HepG2 (cell line): ENCODE measurements around the gene BTAF1. TPM values are rescaled to one million over a fixed set of nuclear protein-coding genes. Genes with fewer than 3 reads are reported as not detected.

ENCODE experiments used
- ATAC-seq: fragments of 200-7000 bp; cut with Tn5 transposase; 3 replicates; pipeline ENCODE4 v1.9.1; 2020; ENCODE audit warnings: mild to moderate bottlenecking, moderate library complexity
- BruUV-seq: library from RNA; stranded (reverse); fragments of 400-500 nt; replicated peaks from 2 replicates; lab custom pipeline; 2021; lab: Mats Ljungman, UMichigan
- CTCF ChIA-PET: fragments of 300-600 bp; formaldehyde crosslinking; extraction: SDS; loops from one replicate; lab custom pipeline; 2021; ENCODE audit warnings: low total read pairs, inconsistent platforms, low intra/inter-chr PET ratio; lab: Yijun Ruan, JAX
- POLR2A ChIA-PET: fragments of 350-600 bp; sonication (Branson Sonifier 250); formaldehyde crosslinking; loops from one replicate; lab custom pipeline; 2020; ENCODE audit warnings: antibody characterized with exemption, inconsistent platforms; lab: Yijun Ruan, JAX
- DNase-seq: peaks from one replicate; pipeline ENCODE4 v3.0.0-alpha.2; 2015; ENCODE audit warnings: low spot score
- FAIRE-seq: peaks from 3 replicates; lab custom pipeline; 2011; peaks lifted over from hg19 to GRCh38; lab: Jason Lieb, UNC
- H2AFZ ChIP-seq: one replicate; pipeline ENCODE4 v1.6.1; 2011; ENCODE audit warnings: low read length, inconsistent platforms
- H3K27ac ChIP-seq: fragments of 300-600 bp; 3 replicates; pipeline ENCODE4 v1.8.0; 2011; ENCODE audit warnings: mixed run types, mild to moderate bottlenecking, mixed read lengths, low read length, inconsistent platforms; ENCODE audit not compliant: insufficient read depth; ENCODE audit errors: extremely low read length
- H3K27me3 ChIP-seq, 2 experiments: fragments of 200-600 bp in 1 of 2; 2 replicates in 1 of 2; 3 replicates in 1 of 2; pipeline versions ENCODE4 v1.6.0 to v1.8.0; 2011; ENCODE audit warnings: low read length in 2 of 2, mild to moderate bottlenecking in 2 of 2, moderate library complexity in 2 of 2, inconsistent platforms in 1 of 2; ENCODE audit not compliant: insufficient read depth in 2 of 2, control insufficient read depth in 1 of 2
- H3K36me3 ChIP-seq, 2 experiments: fragments of 200-600 bp in 1 of 2; replicated peaks in 1 of 2; 2 replicates in 1 of 2; 3 replicates in 1 of 2; pipeline versions ENCODE4 v1.5.1 to v1.8.0; 2011; ENCODE audit warnings: low read length in 2 of 2, inconsistent platforms in 1 of 2; ENCODE audit not compliant: insufficient read depth in 2 of 2, control insufficient read depth in 1 of 2
- H3K4me1 ChIP-seq: 2 replicates; pipeline ENCODE4 v1.5.1; 2012; ENCODE audit warnings: low read length, inconsistent platforms; ENCODE audit not compliant: insufficient read depth
- H3K4me2 ChIP-seq: 2 replicates; pipeline ENCODE4 v1.6.0; 2011; ENCODE audit warnings: low read depth, low read length, inconsistent platforms
- H3K4me3 ChIP-seq, 3 experiments: fragments of 200-600 bp in 1 of 3; sonication (generic), shearing (Covaris generic) in 1 of 3; replicated peaks in 1 of 3; 2 replicates each; pipeline ENCODE4 v1.5.1; 2011 to 2016; ENCODE audit warnings: low read length in 3 of 3, inconsistent platforms in 2 of 3, low read depth in 2 of 3, mild to moderate bottlenecking in 2 of 3, control low read depth in 1 of 3, mixed read lengths in 1 of 3; ENCODE audit not compliant: insufficient read depth in 1 of 3
- H3K79me2 ChIP-seq: one replicate; pipeline ENCODE4 v1.6.1; 2011; ENCODE audit warnings: low read length, inconsistent platforms; ENCODE audit not compliant: insufficient read depth
- H3K9ac ChIP-seq: 2 replicates; pipeline ENCODE4 v1.6.0; 2011; ENCODE audit warnings: mild to moderate bottlenecking, low read depth, low read length, inconsistent platforms; ENCODE audit not compliant: insufficient read depth
- H3K9me3 ChIP-seq: 2 replicates; pipeline ENCODE4 v1.5.1; 2012; ENCODE audit warnings: mild to moderate bottlenecking, low read length
- H4K20me1 ChIP-seq: 2 replicates; pipeline ENCODE4 v1.6.0; 2011; ENCODE audit warnings: inconsistent platforms, mild to moderate bottlenecking, low read length, moderate library complexity; ENCODE audit not compliant: insufficient read depth
- CEBPB ChIP-seq: IDR thresholded peaks from 2 replicates; pipeline ENCODE4 v1.6.1; 2011; ENCODE audit warnings: low read depth, low read length, improper control_type of control experiment, borderline replicate concordance
- FOSL2 ChIP-seq: sonication (generic); formaldehyde crosslinking; IDR thresholded peaks from 2 replicates; pipeline ENCODE4 v1.4.0; 2020; ENCODE audit warnings: missing genetic modification reagents
- JUN ChIP-seq: sonication (generic); formaldehyde crosslinking; IDR thresholded peaks from 2 replicates; pipeline ENCODE4 v1.4.0; 2020; ENCODE audit warnings: mild to moderate bottlenecking, missing genetic modification reagents
- SRSF4 ChIP-seq: fragments of 200-400 bp; formaldehyde crosslinking; IDR thresholded peaks from one replicate; pipeline ENCODE4 v1.6.1; 2018; ENCODE audit warnings: mild to moderate bottlenecking, low read depth, low read length, moderate library complexity; ENCODE audit not compliant: poor library complexity, severe bottlenecking
- ZBTB21 ChIP-seq: sonication (generic); formaldehyde crosslinking; IDR thresholded peaks from 2 replicates; pipeline ENCODE4 v1.4.0; 2020; ENCODE audit warnings: missing genetic modification reagents
- ZFP36 ChIP-seq: fragments of 150-350 bp; IDR thresholded peaks from 2 replicates; pipeline ENCODE4 v1.6.1; 2018; ENCODE audit warnings: borderline replicate concordance, low read length, low read depth; ENCODE audit not compliant: partially characterized antibody
- ZFYVE20 ChIP-seq: sonication (generic); formaldehyde crosslinking; IDR thresholded peaks from 2 replicates; pipeline ENCODE4 v1.8.0; 2023; ENCODE audit warnings: low read depth, mild to moderate bottlenecking, moderate library complexity, missing genetic modification reagents, borderline replicate concordance
- ZNF124 ChIP-seq: sonication (generic); formaldehyde crosslinking; IDR thresholded peaks from 2 replicates; pipeline ENCODE4 v1.4.0; 2020; ENCODE audit warnings: missing genetic modification reagents
- ZNF761 ChIP-seq: sonication (generic); formaldehyde crosslinking; conservative IDR thresholded peaks from 2 replicates; pipeline ENCODE4 v1.4.0; 2020; ENCODE audit warnings: mild to moderate bottlenecking, missing genetic modification reagents
- WGBS: methylation state at CpG from one replicate; pipeline ENCODE4 v1.1.6; 2017; ENCODE audit warnings: low lambda C conversion rate; 5-methylcytosine and 5-hydroxymethylcytosine counted together
- in situ Hi-C: cut with HindIII; loops from 2 replicates; pipeline ENCODE4 v1.10.0; 2017; ENCODE audit warnings: low pct_unique_long_range_greater_than_20kb; ENCODE audit not compliant: extremely low pct_ligation_motif_present
- intact Hi-C: fragments of 100-400 bp; cut with micrococcal nuclease; formaldehyde crosslinking; loops from one replicate; pipeline ENCODE4 v1.10.0; 2022; ENCODE audit not compliant: unreplicated experiment
- polyA plus RNA-seq, 8 experiments: library from polyadenylated mRNA; depleted of rRNA in 3 of 8; stranded (reverse) in 7 of 8; unstranded in 1 of 8; fragments of >200 nt; fragmentation: Illumina TruSeq in 4 of 8; extraction: Trizol in 4 of 8; gene quantifications; 2 replicates each; pipeline versions ENCODE4 v1.2.1 to v1.2.3, GENCODE V29; 2011 to 2016; ENCODE audit warnings: low read depth in 4 of 8, missing spikeins in 1 of 8, mixed read lengths in 1 of 8; ENCODE audit not compliant: insufficient read depth in 1 of 8
- total RNA-seq, 5 experiments: library from RNA; depleted of rRNA; stranded (reverse); fragments of >200 nt; fragmentation: Illumina TruSeq; extraction: Trizol; gene quantifications; 2 replicates each; pipeline ENCODE4 v1.2.3, GENCODE V29; 2016; ENCODE audit warnings: low read depth in 1 of 5

Gene BTAF1
- total and polyA plus RNA-seq, 2 of the 13 experiments (the other 11 are each of a cell fraction or from before 2014, with no cell fraction given) = 38.6 to 54.1 TPM

DNA sequence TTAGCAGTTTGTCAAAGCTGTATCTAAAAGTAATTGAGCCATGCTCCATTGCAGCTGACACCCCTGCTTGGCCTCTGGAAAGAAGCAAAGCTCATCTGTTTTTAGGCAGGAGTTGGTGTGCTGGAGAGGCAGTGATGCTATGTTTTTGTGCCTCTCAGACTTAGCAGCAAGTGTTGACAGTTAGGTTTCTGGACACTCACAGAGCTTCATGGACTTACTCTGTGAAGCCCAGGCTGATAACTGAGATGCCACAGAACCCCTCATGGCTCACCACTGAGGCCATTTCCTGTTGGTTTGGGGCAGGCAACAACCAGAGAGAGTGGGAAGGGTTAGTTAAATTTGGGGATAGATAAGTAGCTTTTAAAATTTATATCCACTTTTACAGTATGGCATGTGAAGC lies 59.8 kb downstream of the BTAF1 start:
- H2AFZ ChIP-seq = no peak overlapping the region
- intact Hi-C loops (no loop called here), in situ Hi-C loops (no loop called here)
- ATAC-seq (no peak), DNase-seq (no peak), FAIRE-seq (no peak)
- no peaks in the 10 kb centered on the region for H3K9me3 ChIP-seq
- ChIA-PET CTCF (no interaction called here), POLR2A (no interaction called here)
- H3K27me3 ChIP-seq = no peaks in the 10 kb centered on the region
- no peak overlapping the region for H3K9ac ChIP-seq
- no peak overlapping the region for H3K4me2 ChIP-seq
- no peaks in the 10 kb centered on the region for H3K79me2 ChIP-seq
- no peaks in the 10 kb centered on the region for H4K20me1 ChIP-seq
- no peak for TF ChIP-seq ZNF124
- TF ChIP-seq ZBTB21 (CRISPR knock-in tag) = no peak
- H3K4me3 ChIP-seq = no peak overlapping the region
- H3K36me3 ChIP-seq = peaks cover 10 to 59% of the 10 kb centered on the region in 2 experiments
- no TSS peak for BruUV-seq
- H3K27ac ChIP-seq = no peak overlapping the region
- H3K4me1 ChIP-seq = no peaks in the 10 kb centered on the region

- DNase-seq (no peak), FAIRE-seq (no peak), ATAC-seq (no peak)
- POLR2A ChIA-PET = no interaction called here
- Histone ChIP-seq H3K4me1 (no peaks in the 10 kb centered on the region), H4K20me1 (no peaks in the 10 kb centered on the region), H2AFZ (no peak overlapping the region), H3K4me2 (no peak overlapping the region), H3K9me3 (no peaks in the 10 kb centered on the region), H3K4me3 (no peak overlapping the region), H3K9ac (no peak overlapping the region), H3K27ac (no peak overlapping the region), H3K27me3 (no peaks in the 10 kb centered on the region), H3K79me2 (no peaks in the 10 kb centered on the region), H3K36me3 (peaks cover 9 to 57% of the 10 kb centered on the region in 2 experiments)
- 97% methylated on average over 8 of the region's 8 CpGs for WGBS
- intact Hi-C loops = no loop called here
- TF ChIP-seq ZFP36 (no peak), SRSF4 (no peak), ZNF761 (CRISPR knock-in tag) (no peak), FOSL2 (no peak), CEBPB (0 out of 2 replicates have a peak, but pooled peaks have one; percentile 22), ZFYVE20 (CRISPR knock-in tag) (no peak), JUN (no peak)
- BruUV-seq = no TSS peak
- CTCF ChIA-PET = no interaction called here
- in situ Hi-C loops = no loop called here
Observed at GRCh38 chr10:91987397-91988037, 63.9 kb downstream of the BTAF1 start.
